Adrenal gland (tissue), 12 donors: ENCODE data around the gene ADARB2. TPM values are rescaled to one million over a fixed set of nuclear protein-coding genes. Genes with fewer than 3 reads are reported as not detected.
"Not testable (repeated sequence)": the region's sequence is repeated elsewhere in the genome, so short reads cannot be mapped to it uniquely, and the experiment has no call there.

Experiments
- DNase-seq, 7 donors: peaks; one replicate each; pipeline ENCODE4 v3.0.0-alpha.2; 2019 to 2020
- H3K27ac ChIP-seq, 5 donors: fragments of 200-600 bp; sonication (generic) in 4 of 5; 1 replicate in 3 of 5; 2 replicates in 2 of 5; pipeline versions ENCODE4 v1.5.1 to v1.8.0; 2016 to 2020; ENCODE audit warnings: mild to moderate bottlenecking in 1 of 5
- H3K27me3 ChIP-seq: fragments of 200-600 bp; 2 replicates; pipeline ENCODE4 v1.8.0; 2021
- H3K36me3 ChIP-seq, 2 donors: fragments of 200-600 bp; replicated peaks in 1 of 2; 1 replicate in 1 of 2; 2 replicates in 1 of 2; pipeline versions ENCODE4 v1.5.1 to v1.8.0; 2018 to 2022
- H3K4me1 ChIP-seq, 2 donors: fragments of 200-600 bp; replicated peaks in 1 of 2; 1 replicate in 1 of 2; 2 replicates in 1 of 2; pipeline versions ENCODE4 v1.5.1 to v1.8.0; 2018 to 2021
- H3K4me3 ChIP-seq, 4 donors: fragments of 200-600 bp; sonication (generic) in 3 of 4; one replicate each; pipeline ENCODE4 v1.5.1; 2016 to 2018
- H3K9me3 ChIP-seq, 3 donors: fragments of 200-600 bp; sonication (generic) in 1 of 3; replicated peaks in 1 of 3; 1 replicate in 2 of 3; 2 replicates in 1 of 3; pipeline versions ENCODE4 v1.5.1 to v1.8.0; 2016 to 2021
- CTCF ChIP-seq, 6 experiments: fragments of 450-650 bp in 4 of 6; fragments of 200-600 bp in 2 of 6; sonication (generic) in 1 of 6; IDR thresholded peaks; 1 replicate in 5 of 6; 2 replicates in 1 of 6; pipeline versions ENCODE4 v1.5.1 to v1.8.0; 2016 to 2021; ENCODE audit warnings: antibody characterized with exemption in 6 of 6, mild to moderate bottlenecking in 2 of 6, moderate library complexity in 1 of 6
- POLR2A ChIP-seq, 2 donors: fragments of 450-650 bp; IDR thresholded peaks; one replicate each; pipeline ENCODE4 v1.6.1; 2017; ENCODE audit warnings: antibody characterized with exemption in 2 of 2, mild to moderate bottlenecking in 2 of 2, moderate library complexity in 1 of 2
- WGBS, 4 donors: extraction: QIAGEN DNeasy Blood & Tissue Kit in 2 of 4; methylation state at CpG; one replicate each; pipeline versions ENCODE4 v1.1.5 to v1.1.7; 2013 to 2017; 5-methylcytosine and 5-hydroxymethylcytosine counted together
- intact Hi-C, 2 donors: fragments of 100-400 bp; cut with DNase I; formaldehyde crosslinking; loops; one replicate each; pipeline versions ENCODE4 v1.14.1 to v1.15.0; 2022 to 2023
- polyA plus RNA-seq, 3 donors: library from polyadenylated mRNA; stranded (reverse); fragments of 200-250 nt in 2 of 3; fragments of 350-450 nt in 1 of 3; fragmentation: Illumina TruSeq in 1 of 3; extraction: RNeasy Lipid Tissue Mini Kit (QIAGEN cat#74804) in 1 of 3; gene quantifications; one replicate each; pipeline ENCODE4 v1.2.3, GENCODE V29; 2013 to 2014
- total RNA-seq, 9 donors: library from RNA; depleted of rRNA in 4 of 9; stranded (reverse); fragments of >200 nt in 4 of 9; fragments of 120-200 nt in 1 of 9; fragmentation: NEBNext Ultra II Directional in 1 of 9; extraction: Animal tissue kit (Norgen Biotek cat#: 25700) in 1 of 9; gene quantifications; one replicate each; pipeline versions ENCODE4 v1.1.0 to v1.2.4, GENCODE V29; 2013 to 2023
- donor health status: healthy with polysubstance abuse.
- donor health status: Bipolar disorder and iron deficiency.
- donor health status: DM: yes; HTN: yes; CAD: no.
- donor health status: DM: no; HTN: no; CAD: no.
- donor health status: DM: no; HTN: no; CAD: no.
- donor health status: DM: yes; HTN: yes; CAD: no.

Gene ADARB2
- total and polyA plus RNA-seq, 12 donors = 0.14 to 3.1 (median 0.91) TPM

GRCh38 chr10:1624240-1624639 lies 113.1 kb downstream of the ADARB2 start:
- no peak for TF ChIP-seq POLR2A (IDR thresholded peaks at IDR 0.05)
- no peak for TF ChIP-seq CTCF (IDR thresholded peaks at IDR 0.05)
- intact Hi-C loops = no loop called here
- 69 to 77% (median 73%) methylated on average over 12 of the region's 12 CpGs for WGBS, 4 donors
- Histone ChIP-seq H3K4me1 (no peaks in the 10 kb centered on the region), H3K27ac (no peak overlapping the region), H3K27me3 (no peaks in the 10 kb centered on the region), H3K36me3 (no peaks in the 10 kb centered on the region), H3K4me3 (no peak overlapping the region), H3K9me3 (no peaks in the 10 kb centered on the region)
- DNase-seq = no peak

GRCh38 chr10:1620803-1621202 lies 116.5 kb downstream of the ADARB2 start:
- TF ChIP-seq CTCF (IDR thresholded peaks at IDR 0.05) (no peak), POLR2A (IDR thresholded peaks at IDR 0.05) (no peak)
- no peak for DNase-seq
- Histone ChIP-seq H3K9me3 (no peaks in the 10 kb centered on the region), H3K27me3 (no peaks in the 10 kb centered on the region), H3K4me3 (no peak overlapping the region), H3K27ac (no peak overlapping the region), H3K4me1 (no peaks in the 10 kb centered on the region), H3K36me3 (no peaks in the 10 kb centered on the region)
- intact Hi-C loops = no loop called here

GRCh38 chr10:1617376-1618317 lies 119.7 kb downstream of the ADARB2 start:
- H3K27me3 ChIP-seq, H3K27ac ChIP-seq, intact Hi-C loops, H3K4me1 ChIP-seq, H3K9me3 ChIP-seq, DNase-seq, H3K4me3 ChIP-seq, H3K36me3 ChIP-seq: not testable (repeated sequence)
- WGBS, 4 donors = 22 to 43% (median 28%) methylated on average over 4 to 13 of the region's 13 CpGs

GRCh38 chr10:1616701-1617100 lies 120.6 kb downstream of the ADARB2 start:
- H3K9me3 ChIP-seq, H3K36me3 ChIP-seq, H3K27me3 ChIP-seq, H3K27ac ChIP-seq, intact Hi-C loops, H3K4me1 ChIP-seq, H3K4me3 ChIP-seq, DNase-seq: not testable (repeated sequence)
- WGBS, 4 donors = 27 to 47% (median 33%) methylated on average over 9 of the region's 9 CpGs

- TF ChIP-seq CTCF (IDR thresholded peaks at IDR 0.05) (no peak), POLR2A (IDR thresholded peaks at IDR 0.05) (no peak)
- H3K27me3 ChIP-seq = no peaks in the 10 kb centered on the region
- no peak overlapping the region for H3K4me3 ChIP-seq
- no peak overlapping the region for H3K27ac ChIP-seq
- no peaks in the 10 kb centered on the region for H3K4me1 ChIP-seq
- no peak for DNase-seq
- 73 to 85% (median 78%) methylated on average over 7 to 12 of the region's 12 CpGs for WGBS, 4 donors
- intact Hi-C loops = no loop called here
- no peaks in the 10 kb centered on the region for H3K36me3 ChIP-seq
- H3K9me3 ChIP-seq = no peaks in the 10 kb centered on the region
These were observed 122.0 kb downstream of the ADARB2 start for GRCh38 chr10:1615186-1615954.
